Measurements from ENCODE around the gene C17orf100. TPM values are rescaled to one million over a fixed set of nuclear protein-coding genes. Genes with fewer than 3 reads are reported as not detected.

C17orf100 gene
- polyA plus RNA-seq, 1 experiment = 2.4 TPM

GRCh38 chr17:6610011-6610410, 41.6 kb upstream of the C17orf100 start:
- DNase-seq (ENCODE audit: low read depth) = no peak
- no peak for TF ChIP-seq CTCF (IDR thresholded peaks at IDR 0.05; ENCODE audit: insufficient read depth, low read depth, low read length)
- ChIA-PET POLR2A (no interaction called here), CTCF (no interaction called here)
- Histone ChIP-seq H3K36me3 (ENCODE audit: control insufficient read depth, insufficient read depth, low read length) (peaks cover 15% of the 10 kb centered on the region), H3K27me3 (ENCODE audit: control insufficient read depth, insufficient read depth, low read length) (no peaks in the 10 kb centered on the region), H3K4me3 (ENCODE audit: low read depth, low read length) (no peak overlapping the region)

DNA sequence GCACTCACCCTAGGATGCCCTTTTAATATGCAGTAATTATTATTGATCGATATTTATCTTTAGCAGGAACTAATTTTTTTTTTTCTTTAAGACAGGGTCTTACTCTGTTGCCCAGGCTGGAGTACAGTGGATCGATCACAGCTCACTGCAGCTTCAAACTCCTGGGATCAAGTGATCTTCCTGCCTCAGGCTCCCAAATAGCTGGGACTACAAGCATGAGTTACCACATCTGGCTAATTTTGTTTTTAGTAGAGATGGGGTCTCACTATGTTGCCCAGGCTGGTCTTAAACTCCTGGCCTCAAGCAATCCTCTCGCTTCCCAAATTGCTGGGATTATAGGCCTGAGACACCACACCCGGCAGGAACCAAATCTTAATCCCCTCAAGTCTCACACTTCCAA, 40.3 kb upstream of the C17orf100 start:
- peaks cover 9% of the 10 kb centered on the region for H3K36me3 ChIP-seq (ENCODE audit: control insufficient read depth, insufficient read depth, low read length)
- POLR2A ChIA-PET = no interaction called here
- CTCF ChIA-PET = interaction anchor here (1.3 kb wide), 1 partner anchor 10 kb away, joined by 4 read pairs; no protein-coding TSS in a partner anchor
- TF ChIP-seq CTCF (IDR thresholded peaks at IDR 0.05; ENCODE audit: insufficient read depth, low read depth, low read length) = no peak
- no peak overlapping the region for H3K4me3 ChIP-seq (ENCODE audit: low read depth, low read length)
- no peak for DNase-seq (ENCODE audit: low read depth)
- H3K27me3 ChIP-seq (ENCODE audit: control insufficient read depth, insufficient read depth, low read length) = no peaks in the 10 kb centered on the region

- Histone ChIP-seq H3K36me3 (ENCODE audit: control insufficient read depth, insufficient read depth, low read length) (peaks cover 3% of the 10 kb centered on the region), H3K4me3 (ENCODE audit: low read depth, low read length) (no peak overlapping the region), H3K27me3 (ENCODE audit: control insufficient read depth, insufficient read depth, low read length) (no peaks in the 10 kb centered on the region)
- POLR2A ChIA-PET = no interaction called here
- no peak for DNase-seq (ENCODE audit: low read depth)
- TF ChIP-seq CTCF (IDR thresholded peaks at IDR 0.05; ENCODE audit: insufficient read depth, low read depth, low read length) = no peak
- CTCF ChIA-PET = interaction anchor here (1.4 kb wide), 1 partner anchor 151 kb away, joined by 7 read pairs; no protein-coding TSS in a partner anchor
Observed at GRCh38 chr17:6623941-6624340, 27.6 kb upstream of the C17orf100 start.

DNA sequence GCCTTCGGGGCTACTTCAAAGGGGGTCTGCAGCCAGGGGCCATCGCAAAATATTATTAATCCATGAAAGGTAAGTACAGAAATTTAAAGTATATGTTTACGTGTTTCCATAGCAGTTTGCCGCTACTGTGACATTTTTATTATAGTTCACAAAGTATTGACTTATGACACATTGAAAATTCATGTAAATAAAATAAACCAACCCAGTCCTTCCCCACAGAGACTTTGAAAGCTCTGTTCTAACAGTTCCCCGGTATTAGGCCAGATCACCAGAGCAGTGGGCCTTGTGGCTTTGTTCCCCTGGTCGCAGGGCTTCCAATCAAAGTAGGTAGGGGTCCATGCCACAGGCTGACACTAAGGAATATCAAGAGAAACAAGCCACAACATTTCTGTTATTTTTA, 24.9 kb upstream of the C17orf100 start:
- no peak for DNase-seq (ENCODE audit: low read depth)
- peaks cover 1% of the 10 kb centered on the region; the same call in 1 of the 2 replicates for H3K36me3 ChIP-seq (ENCODE audit: control insufficient read depth, insufficient read depth, low read length)
- CTCF ChIA-PET = interaction anchor here (1.6 kb wide), 1 partner anchor 164 kb away, joined by 3 read pairs; no protein-coding TSS in a partner anchor

DNA sequence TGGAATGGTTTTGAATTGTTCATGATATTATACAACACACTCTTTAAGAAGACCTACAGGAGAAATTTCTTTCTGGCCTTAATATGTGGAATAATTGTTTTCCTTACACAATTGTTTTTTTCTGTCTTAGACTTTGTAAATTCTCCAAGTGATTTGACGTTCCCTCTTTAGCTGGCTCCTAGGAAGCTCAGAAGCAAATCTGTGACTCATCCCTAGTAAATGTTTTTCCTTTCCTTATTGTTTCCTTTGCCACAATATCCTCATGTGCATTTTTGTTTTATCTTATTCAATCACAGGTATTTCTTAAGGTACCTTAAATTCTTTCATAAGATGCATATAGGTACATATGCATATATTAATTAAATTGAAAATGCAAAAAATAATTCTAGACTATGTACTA, 24.5 kb upstream of the C17orf100 start:
- Histone ChIP-seq H3K36me3 (ENCODE audit: control insufficient read depth, insufficient read depth, low read length) (peaks cover 1% of the 10 kb centered on the region; the same call in 1 of the 2 replicates), H3K4me3 (ENCODE audit: low read depth, low read length) (no peak overlapping the region), H3K27me3 (ENCODE audit: control insufficient read depth, insufficient read depth, low read length) (no peaks in the 10 kb centered on the region)
- POLR2A ChIA-PET = no interaction called here
- CTCF ChIA-PET = interaction anchor here (1.6 kb wide), 1 partner anchor 164 kb away, joined by 3 read pairs; no protein-coding TSS in a partner anchor
- TF ChIP-seq CTCF (IDR thresholded peaks at IDR 0.05; ENCODE audit: insufficient read depth, low read depth, low read length) = no peak
- no peak for DNase-seq (ENCODE audit: low read depth)

More for the DNA sequence above, 24.9 kb upstream of the C17orf100 start:
- Histone ChIP-seq H3K27me3 (ENCODE audit: control insufficient read depth, insufficient read depth, low read length) (no peaks in the 10 kb centered on the region), H3K4me3 (ENCODE audit: low read depth, low read length) (no peak overlapping the region)
- TF ChIP-seq CTCF (IDR thresholded peaks at IDR 0.05; ENCODE audit: insufficient read depth, low read depth, low read length) = no peak
- POLR2A ChIA-PET = no interaction called here
